RWPE2 (cell line): ENCODE data around the gene GDPD1.
"Not testable (repeated sequence)": the region's sequence is repeated elsewhere in the genome, so short reads cannot be mapped to it uniquely, and the experiment has no call there.

Experiments used
- ATAC-seq: fragments of 200-7000 bp; cut with Tn5 transposase; 3 replicates; pipeline ENCODE4 v1.9.1; 2021; ENCODE audit warnings: low read depth
- DNase-seq: peaks from one replicate; pipeline ENCODE4 v3.0.0-alpha.2; 2020; ENCODE audit warnings: low spot score
- H3K27ac ChIP-seq: fragments of 450-650 bp; 2 replicates; pipeline ENCODE4 v1.5.1; 2017; ENCODE audit warnings: mild to moderate bottlenecking; ENCODE audit not compliant: poor library complexity, severe bottlenecking
- H3K27me3 ChIP-seq: fragments of 250-450 bp; sonication (Bioruptor Pico); 2 replicates; pipeline ENCODE4 v1.5.1; 2021; ENCODE audit warnings: mild to moderate bottlenecking, moderate library complexity; ENCODE audit not compliant: insufficient read depth, poor library complexity, severe bottlenecking
- H3K36me3 ChIP-seq: fragments of 250-450 bp; sonication (Bioruptor Pico); 2 replicates; pipeline ENCODE4 v1.5.1; 2020; ENCODE audit warnings: low read depth, mild to moderate bottlenecking, moderate library complexity
- H3K4me1 ChIP-seq: fragments of 250-450 bp; sonication (Bioruptor Pico); 2 replicates; pipeline ENCODE4 v1.5.1; 2021; ENCODE audit warnings: mild to moderate bottlenecking, moderate library complexity; ENCODE audit not compliant: insufficient read depth, poor library complexity, severe bottlenecking
- H3K4me3 ChIP-seq: fragments of 250-450 bp; sonication (Bioruptor Pico); 2 replicates; pipeline ENCODE4 v1.5.1; 2021; ENCODE audit warnings: mild to moderate bottlenecking, moderate library complexity; ENCODE audit not compliant: severe bottlenecking
- H3K9me3 ChIP-seq: fragments of 250-450 bp; sonication (Bioruptor Pico); 2 replicates; pipeline ENCODE4 v1.5.1; 2021; ENCODE audit warnings: mild to moderate bottlenecking, moderate library complexity; ENCODE audit not compliant: severe bottlenecking
- CTCF ChIP-seq: fragments of 450-650 bp; IDR thresholded peaks from one replicate; pipeline ENCODE4 v1.5.1; 2017; ENCODE audit warnings: mild to moderate bottlenecking, moderate library complexity; ENCODE audit not compliant: poor library complexity, severe bottlenecking

The GDPD1 gene

GRCh38 chr17:59178266-59178985, 41.9 kb upstream of the GDPD1 start:
- Histone ChIP-seq H3K27ac (no peak overlapping the region), H3K9me3 (no peaks in the 10 kb centered on the region), H3K27me3 (no peaks in the 10 kb centered on the region), H3K36me3 (peaks cover 25% of the 10 kb centered on the region), H3K4me3 (no peak overlapping the region), H3K4me1 (no peaks in the 10 kb centered on the region)
- TF ChIP-seq CTCF, result no peak
- ATAC-seq (no peak), DNase-seq (no peak)

- H3K36me3 ChIP-seq, result peaks cover 19% of the 10 kb centered on the region
- H3K27ac ChIP-seq, DNase-seq, H3K9me3 ChIP-seq, H3K4me3 ChIP-seq, ATAC-seq, H3K27me3 ChIP-seq, H3K4me1 ChIP-seq: not testable (repeated sequence)
Measured at GRCh38 chr17:59179601-59180000, 40.7 kb upstream of the GDPD1 start.

- Histone ChIP-seq H3K9me3 (no peaks in the 10 kb centered on the region), H3K4me1 (no peaks in the 10 kb centered on the region), H3K27ac (no peak overlapping the region), H3K36me3 (peaks cover 22% of the 10 kb centered on the region), H3K27me3 (no peaks in the 10 kb centered on the region), H3K4me3 (no peak overlapping the region)
- DNase-seq, result no peak
- no peak for ATAC-seq
- no peak for TF ChIP-seq CTCF
Measured at GRCh38 chr17:59180626-59181025, 39.7 kb upstream of the GDPD1 start.

GRCh38 chr17:59181481-59181880, 38.8 kb upstream of the GDPD1 start:
- ATAC-seq (no peak), DNase-seq (no peak)
- Histone ChIP-seq H3K9me3 (no peaks in the 10 kb centered on the region), H3K36me3 (peaks cover 30% of the 10 kb centered on the region), H3K4me1 (no peaks in the 10 kb centered on the region), H3K27me3 (no peaks in the 10 kb centered on the region), H3K27ac (no peak overlapping the region), H3K4me3 (no peak overlapping the region)
- no peak for TF ChIP-seq CTCF

GRCh38 chr17:59185997-59186396, 34.3 kb upstream of the GDPD1 start:
- ATAC-seq (no peak), DNase-seq (no peak)
- H3K9me3 ChIP-seq, result no peaks in the 10 kb centered on the region
- no peaks in the 10 kb centered on the region for H3K27me3 ChIP-seq
- peaks cover 67% of the 10 kb centered on the region for H3K36me3 ChIP-seq
- no peak overlapping the region for H3K4me3 ChIP-seq
- no peaks in the 10 kb centered on the region for H3K4me1 ChIP-seq
- no peak overlapping the region for H3K27ac ChIP-seq
- no peak for TF ChIP-seq CTCF
